Activated B cell treated with CpG ODN at 0.5 μM for 24 hours (primary cell): ENCODE measurements around the gene ACCSL. TPM values are rescaled to one million over a fixed set of nuclear protein-coding genes. Genes with fewer than 3 reads are reported as not detected.

ENCODE experiments used
- ATAC-seq: fragments of 200-7000 bp; cut with Tn5 transposase; one replicate; pipeline ENCODE4 v1.10.0; 2021; ENCODE audit warnings: low read depth, mild to moderate bottlenecking, moderate library complexity
- CTCF ChIA-PET: fragments of 350-600 bp; sonication (Branson Sonifier 250); formaldehyde crosslinking; loops from one replicate; lab custom pipeline; 2021; ENCODE audit warnings: antibody characterized with exemption; lab: Charles Lee
- POLR2A ChIA-PET: fragments of 350-600 bp; sonication (Branson Sonifier 250); formaldehyde crosslinking; loops from one replicate; lab custom pipeline; 2021; ENCODE audit warnings: antibody characterized with exemption; lab: Charles Lee
- DNase-seq: peaks from one replicate; pipeline ENCODE4 v3.0.0; 2022
- H3K27ac Mint-ChIP-seq: one replicate; pipeline ENCODE4 v1.8.0; 2020; ENCODE audit warnings: mixed read lengths
- H3K27me3 Mint-ChIP-seq: one replicate; pipeline ENCODE4 v1.8.0; 2021; ENCODE audit warnings: mixed read lengths
- H3K36me3 Mint-ChIP-seq: one replicate; pipeline ENCODE4 v1.8.0; 2021; ENCODE audit warnings: low read depth, mixed read lengths
- H3K4me1 Mint-ChIP-seq: one replicate; pipeline ENCODE4 v1.8.0; 2021; ENCODE audit warnings: mixed read lengths
- H3K4me3 Mint-ChIP-seq: one replicate; pipeline ENCODE4 v1.8.0; 2020; ENCODE audit warnings: mild to moderate bottlenecking, mixed read lengths
- H3K9me3 Mint-ChIP-seq: one replicate; pipeline ENCODE4 v1.8.0; 2020; ENCODE audit warnings: mixed read lengths
- CTCF ChIP-seq: fragments of 200-600 bp; IDR thresholded peaks from one replicate; pipeline ENCODE4 v1.8.0; 2022; ENCODE audit warnings: antibody characterized with exemption, mild to moderate bottlenecking
- intact Hi-C: fragments of 100-400 bp; cut with micrococcal nuclease; formaldehyde crosslinking; loops from one replicate; pipeline ENCODE4 v1.15.1; 2024
- total RNA-seq: library from RNA; stranded (reverse); gene quantifications from 2 replicates; pipeline ENCODE4 v1.2.3, GENCODE V29; 2022

The ACCSL gene
- total RNA-seq, 1 donor from 2014 or later, result not detected

DNA sequence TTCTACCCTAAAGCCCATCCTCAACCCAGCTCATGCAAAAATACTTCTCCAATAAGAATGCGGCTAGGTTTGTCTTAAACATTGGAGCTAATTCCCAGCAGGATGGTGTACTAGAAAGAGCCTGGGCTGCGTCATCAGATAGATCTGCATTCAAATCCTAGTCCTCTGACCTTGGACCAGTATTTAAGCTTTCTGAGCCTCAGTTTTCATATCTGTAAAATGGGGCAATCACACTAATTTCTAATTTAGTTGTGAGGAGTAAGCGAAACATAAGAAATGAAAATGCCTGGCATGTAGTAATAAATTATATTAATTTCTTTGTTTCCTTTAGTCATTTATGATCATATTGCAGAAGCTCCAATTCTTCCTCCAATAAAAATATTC, 32.2 kb upstream of the ACCSL start:
- Mint-ChIP-seq H3K4me1 (no peaks in the 10 kb centered on the region), H3K9me3 (no peaks in the 10 kb centered on the region), H3K27me3 (no peaks in the 10 kb centered on the region), H3K27ac (no peak overlapping the region), H3K36me3 (no peaks in the 10 kb centered on the region), H3K4me3 (no peak overlapping the region)
- intact Hi-C loops, result no loop called here
- ATAC-seq (no peak), DNase-seq (no peak)
- POLR2A ChIA-PET, result no interaction called here
- CTCF ChIA-PET, result no interaction called here
- no peak for TF ChIP-seq CTCF

- DNase-seq (no peak), ATAC-seq (no peak)
- Mint-ChIP-seq H3K36me3 (no peaks in the 10 kb centered on the region), H3K9me3 (peaks cover 4% of the 10 kb centered on the region), H3K27ac (no peak overlapping the region), H3K27me3 (peaks cover 3% of the 10 kb centered on the region), H3K4me1 (no peaks in the 10 kb centered on the region), H3K4me3 (no peak overlapping the region)
- TF ChIP-seq CTCF, result no peak
- intact Hi-C loops, result no loop called here
- ChIA-PET POLR2A (no interaction called here), CTCF (no interaction called here)
Observed at GRCh38 chr11:44016131-44016530, 31.6 kb upstream of the ACCSL start.

GRCh38 chr11:44016546-44017442, 31.0 kb upstream of the ACCSL start:
- Mint-ChIP-seq H3K4me1 (no peaks in the 10 kb centered on the region), H3K4me3 (no peak overlapping the region), H3K27ac (no peak overlapping the region), H3K9me3 (peaks cover 7% of the 10 kb centered on the region), H3K36me3 (no peaks in the 10 kb centered on the region), H3K27me3 (peaks cover 3% of the 10 kb centered on the region)
- no peak for TF ChIP-seq CTCF
- POLR2A ChIA-PET, result no interaction called here
- CTCF ChIA-PET, result no interaction called here
- ATAC-seq, result no peak
- intact Hi-C loops, result no loop called here
- no peak for DNase-seq

- no peak for DNase-seq
- peaks cover 11% of the 10 kb centered on the region for H3K9me3 Mint-ChIP-seq
- no peaks in the 10 kb centered on the region for H3K36me3 Mint-ChIP-seq
- ATAC-seq, result no peak
- no peak overlapping the region for H3K4me3 Mint-ChIP-seq
- CTCF ChIA-PET, result no interaction called here
- H3K4me1 Mint-ChIP-seq, result no peaks in the 10 kb centered on the region
- POLR2A ChIA-PET, result no interaction called here
- intact Hi-C loops, result no loop called here
- no peak for TF ChIP-seq CTCF
- H3K27ac Mint-ChIP-seq, result no peak overlapping the region
- peaks cover 3% of the 10 kb centered on the region for H3K27me3 Mint-ChIP-seq
Observed at GRCh38 chr11:44017443-44018126, 30.2 kb upstream of the ACCSL start.

DNA sequence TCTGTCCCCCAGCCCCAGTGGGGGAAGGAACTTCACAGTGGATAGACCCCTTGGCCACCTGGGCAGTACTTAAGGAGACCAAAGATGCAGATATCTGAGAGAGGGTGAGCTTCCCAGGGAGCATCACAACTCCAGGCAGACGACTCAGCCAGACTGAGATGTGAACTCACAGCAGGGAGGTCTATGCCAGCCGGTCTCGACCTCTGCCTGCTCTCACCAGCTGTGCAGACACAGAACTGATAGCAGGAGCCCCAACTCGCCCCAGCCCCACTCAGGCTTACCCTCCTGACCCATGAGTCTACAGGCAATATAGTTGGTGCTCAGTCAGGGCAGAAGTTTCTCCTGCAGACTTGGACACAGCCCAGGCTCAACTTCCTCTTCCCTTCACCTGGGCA, 29.7 kb upstream of the ACCSL start:
- ATAC-seq (no peak), DNase-seq (no peak)
- no peak overlapping the region for H3K27ac Mint-ChIP-seq
- no peaks in the 10 kb centered on the region for H3K36me3 Mint-ChIP-seq
- TF ChIP-seq CTCF, result no peak
- peaks cover 3% of the 10 kb centered on the region for H3K27me3 Mint-ChIP-seq
- ChIA-PET CTCF (no interaction called here), POLR2A (no interaction called here)
- no peaks in the 10 kb centered on the region for H3K4me1 Mint-ChIP-seq
- intact Hi-C loops, result no loop called here
- H3K4me3 Mint-ChIP-seq, result no peak overlapping the region
- H3K9me3 Mint-ChIP-seq, result peaks cover 12% of the 10 kb centered on the region
